Esophagus squamous epithelium (tissue), 5 donors: ENCODE measurements around the gene TBL1X. TPM values are rescaled to one million over a fixed set of nuclear protein-coding genes. Genes with fewer than 3 reads are reported as not detected.

Source experiments
- DNase-seq: peaks from one replicate; lab custom pipeline; 2025; lab: John Stamatoyannopoulos, UW
- H3K27ac ChIP-seq, 4 donors: fragments of 200-600 bp; sonication (generic); one replicate each; pipeline ENCODE4 v1.5.1; 2016 to 2019; ENCODE audit warnings: mild to moderate bottlenecking in 1 of 4
- H3K27me3 ChIP-seq, 4 donors: fragments of 200-600 bp; sonication (generic); 1 replicate in 3 of 4; 2 replicates in 1 of 4; pipeline versions ENCODE4 v1.5.1 to v1.6.0; 2017 to 2021; ENCODE audit warnings: antibody characterized with exemption in 1 of 4
- H3K36me3 ChIP-seq, 3 donors: fragments of 200-600 bp; sonication (generic); one replicate each; pipeline ENCODE4 v1.5.1; 2016 to 2019
- H3K4me1 ChIP-seq, 3 donors: fragments of 200-600 bp; sonication (generic); one replicate each; pipeline ENCODE4 v1.5.1; 2017 to 2019
- H3K4me3 ChIP-seq, 4 donors: fragments of 200-600 bp; sonication (generic); 1 replicate in 3 of 4; 2 replicates in 1 of 4; pipeline ENCODE4 v1.5.1; 2016 to 2019; ENCODE audit warnings: mild to moderate bottlenecking in 2 of 4, moderate library complexity in 1 of 4
- H3K9me3 ChIP-seq, 3 donors: fragments of 200-600 bp; sonication (generic); one replicate each; pipeline ENCODE4 v1.5.1; 2016 to 2019
- POLR2A ChIP-seq, 4 donors: fragments of 450-650 bp; IDR thresholded peaks; one replicate each; pipeline ENCODE4 v1.6.1; 2017; ENCODE audit warnings: antibody characterized with exemption in 4 of 4, mild to moderate bottlenecking in 4 of 4, moderate library complexity in 3 of 4
- WGBS, 2 donors: methylation state at CpG; one replicate each; pipeline ENCODE4 v1.1.5; 2018; 5-methylcytosine and 5-hydroxymethylcytosine counted together
- intact Hi-C: fragments of 100-400 bp; cut with DNase I; formaldehyde crosslinking; loops from one replicate; pipeline ENCODE4 v1.15.0; 2022
- total RNA-seq, 4 donors: library from RNA; depleted of rRNA; stranded (reverse); fragments of >200 nt; gene quantifications; one replicate each; pipeline ENCODE4 v1.1.0, GENCODE V29; 2016
- TF ChIP-seq, protein P1 (sequence below), 6 experiments: fragments of 450-650 bp in 4 of 6; fragments of 200-600 bp in 2 of 6; sonication (generic) in 2 of 6; IDR thresholded peaks; one replicate each; pipeline ENCODE4 v1.5.1; 2016 to 2019; ENCODE audit warnings: antibody characterized with exemption in 6 of 6, mild to moderate bottlenecking in 4 of 6, moderate library complexity in 4 of 6
- donor health status: DM: yes; HTN: yes; CAD: no.

TBL1X gene
- total RNA-seq, 4 donors from 2014 or later: 17.5 to 24.2 (median 21.8) TPM

DNA sequence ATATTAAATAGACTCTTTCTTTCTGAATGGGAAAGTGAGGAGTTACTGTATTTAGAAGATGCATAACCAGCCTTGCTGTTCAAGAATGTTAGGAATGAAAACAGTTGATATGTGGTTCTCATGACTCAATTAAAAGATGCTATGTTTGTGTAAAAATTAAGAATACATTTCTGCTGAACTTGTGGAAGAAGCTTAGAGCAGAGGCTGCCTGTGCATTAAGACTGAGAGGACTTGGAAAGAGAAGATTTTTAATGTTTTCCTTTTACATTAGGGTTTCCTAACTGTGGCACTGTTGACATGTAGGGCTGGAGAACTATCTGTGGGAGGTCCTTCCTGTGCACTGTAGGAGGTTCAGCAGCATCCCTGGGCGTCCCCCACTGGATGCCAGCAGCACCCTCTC is 163.1 kb downstream of the TBL1X start:
- intact Hi-C loops: no loop called here
- Histone ChIP-seq H3K4me1 (no peaks in the 10 kb centered on the region), H3K9me3 (no peaks in the 10 kb centered on the region), H3K27ac (no peak overlapping the region), H3K36me3 (no peaks in the 10 kb centered on the region), H3K4me3 (no peak overlapping the region), H3K27me3 (no peaks in the 10 kb centered on the region)
- WGBS, 2 donors: 38% methylated on average over 1 of the region's 1 CpG; no CpG with 5 or more reads in 1 of the 2 donors
- DNase-seq: no peak
- TF ChIP-seq POLR2A (IDR thresholded peaks at IDR 0.05): no peak
- TF ChIP-seq, protein P1, sequence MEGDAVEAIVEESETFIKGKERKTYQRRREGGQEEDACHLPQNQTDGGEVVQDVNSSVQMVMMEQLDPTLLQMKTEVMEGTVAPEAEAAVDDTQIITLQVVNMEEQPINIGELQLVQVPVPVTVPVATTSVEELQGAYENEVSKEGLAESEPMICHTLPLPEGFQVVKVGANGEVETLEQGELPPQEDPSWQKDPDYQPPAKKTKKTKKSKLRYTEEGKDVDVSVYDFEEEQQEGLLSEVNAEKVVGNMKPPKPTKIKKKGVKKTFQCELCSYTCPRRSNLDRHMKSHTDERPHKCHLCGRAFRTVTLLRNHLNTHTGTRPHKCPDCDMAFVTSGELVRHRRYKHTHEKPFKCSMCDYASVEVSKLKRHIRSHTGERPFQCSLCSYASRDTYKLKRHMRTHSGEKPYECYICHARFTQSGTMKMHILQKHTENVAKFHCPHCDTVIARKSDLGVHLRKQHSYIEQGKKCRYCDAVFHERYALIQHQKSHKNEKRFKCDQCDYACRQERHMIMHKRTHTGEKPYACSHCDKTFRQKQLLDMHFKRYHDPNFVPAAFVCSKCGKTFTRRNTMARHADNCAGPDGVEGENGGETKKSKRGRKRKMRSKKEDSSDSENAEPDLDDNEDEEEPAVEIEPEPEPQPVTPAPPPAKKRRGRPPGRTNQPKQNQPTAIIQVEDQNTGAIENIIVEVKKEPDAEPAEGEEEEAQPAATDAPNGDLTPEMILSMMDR (IDR thresholded peaks at IDR 0.05): no peak

DNA sequence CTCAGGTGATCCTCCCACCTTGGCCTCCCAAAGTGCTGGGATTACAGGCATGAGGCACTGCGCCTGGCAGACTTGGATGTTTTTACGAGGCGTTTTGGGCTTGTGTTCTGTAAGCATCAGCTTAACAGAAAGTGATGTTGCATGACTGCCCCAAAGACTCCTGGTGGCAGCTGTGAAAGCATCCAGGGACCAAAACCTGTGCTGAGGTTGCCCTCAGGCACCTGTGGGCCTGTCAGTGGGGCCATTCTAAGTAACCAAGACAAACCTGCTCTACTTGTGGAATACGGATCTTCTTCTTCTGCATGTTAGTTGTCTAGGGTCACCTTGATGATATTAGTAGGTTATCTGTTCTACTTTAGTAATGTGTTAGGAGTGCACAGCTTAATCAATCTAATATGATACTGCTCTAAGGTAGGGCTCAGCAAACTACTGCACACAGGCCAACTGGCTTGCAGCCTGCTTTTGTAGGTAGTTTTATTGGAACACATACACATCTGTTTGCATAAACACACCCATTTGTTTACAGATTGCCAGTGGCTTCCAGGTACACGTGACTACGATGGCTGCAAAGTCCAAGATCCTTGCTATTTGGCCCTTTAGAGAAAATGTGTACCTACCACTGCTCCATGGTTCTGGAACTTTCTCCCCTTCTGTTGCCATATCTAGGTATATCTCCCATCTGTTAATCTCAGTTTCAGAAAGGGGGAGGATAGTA is 164.1 kb downstream of the TBL1X start:
- H3K9me3 ChIP-seq: no peaks in the 10 kb centered on the region
- no peak for TF ChIP-seq POLR2A (IDR thresholded peaks at IDR 0.05)
- TF ChIP-seq, protein P1 (IDR thresholded peaks at IDR 0.05): no peak
- no peak for DNase-seq
- H3K27me3 ChIP-seq: no peaks in the 10 kb centered on the region
- intact Hi-C loops: no loop called here
- no peak overlapping the region for H3K4me3 ChIP-seq
- H3K36me3 ChIP-seq: no peaks in the 10 kb centered on the region
- no peaks in the 10 kb centered on the region for H3K4me1 ChIP-seq
- 73 to 81% methylated on average over 2 to 6 of the region's 6 CpGs for WGBS, 2 donors
- H3K27ac ChIP-seq: no peak overlapping the region

DNA sequence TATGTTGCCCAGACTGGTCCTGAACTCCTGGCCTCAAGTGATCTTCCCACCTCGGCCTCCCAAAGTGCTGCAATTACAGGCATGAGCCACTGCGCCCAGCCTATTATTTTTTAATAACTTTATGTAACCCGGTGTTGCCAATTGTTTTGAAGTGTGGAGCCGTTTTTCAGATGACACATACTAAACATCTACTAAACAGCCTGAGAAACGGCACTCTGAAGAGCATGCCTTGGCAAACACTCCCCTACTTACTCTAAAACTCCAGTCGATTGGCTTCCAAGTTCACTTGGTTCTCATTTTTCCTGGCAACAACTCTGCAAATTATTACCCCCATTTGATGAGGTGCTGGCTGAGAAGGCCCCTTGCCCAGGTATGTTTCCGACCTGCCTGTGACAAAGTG is 169.7 kb downstream of the TBL1X start:
- peak overlapping the region in 1 of 4 donors; percentile 39 for H3K27ac ChIP-seq
- no peak for DNase-seq
- no peaks in the 10 kb centered on the region for H3K27me3 ChIP-seq
- no peaks in the 10 kb centered on the region for H3K36me3 ChIP-seq
- TF ChIP-seq, protein P1 (IDR thresholded peaks at IDR 0.05): no peak
- TF ChIP-seq POLR2A (IDR thresholded peaks at IDR 0.05): no peak
- H3K9me3 ChIP-seq: no peaks in the 10 kb centered on the region
- intact Hi-C loops: no loop called here
- 49 to 53% methylated on average over 7 of the region's 7 CpGs for WGBS, 2 donors
- no peak overlapping the region for H3K4me3 ChIP-seq
- peaks cover 0 to 9% (median 0%) of the 10 kb centered on the region in 3 donors for H3K4me1 ChIP-seq

GRCh38 chrX:9635368-9635767 is 170.5 kb downstream of the TBL1X start:
- Histone ChIP-seq H3K9me3 (no peaks in the 10 kb centered on the region), H3K4me1 (peaks cover 0 to 9% (median 0%) of the 10 kb centered on the region in 3 donors), H3K27me3 (no peaks in the 10 kb centered on the region), H3K36me3 (no peaks in the 10 kb centered on the region), H3K27ac (peak overlapping the region in 1 of 4 donors; percentile 44), H3K4me3 (no peak overlapping the region)
- 56 to 74% methylated on average over 3 of the region's 4 CpGs for WGBS, 2 donors
- no peak for DNase-seq
- intact Hi-C loops: no loop called here
- no peak for TF ChIP-seq POLR2A (IDR thresholded peaks at IDR 0.05)
- TF ChIP-seq, protein P1 (IDR thresholded peaks at IDR 0.05): no peak

- no peaks in the 10 kb centered on the region for H3K27me3 ChIP-seq
- H3K4me3 ChIP-seq: no peak overlapping the region
- WGBS, 2 donors: 20 to 45% methylated on average over 1 to 4 of the region's 4 CpGs
- H3K27ac ChIP-seq: peak overlapping the region in 1 of 4 donors; percentile 44
- H3K9me3 ChIP-seq: no peaks in the 10 kb centered on the region
- no peak for DNase-seq
- H3K36me3 ChIP-seq: no peaks in the 10 kb centered on the region
- no peak for TF ChIP-seq POLR2A (IDR thresholded peaks at IDR 0.05)
- TF ChIP-seq, protein P1 (IDR thresholded peaks at IDR 0.05): no peak
- intact Hi-C loops: no loop called here
- H3K4me1 ChIP-seq: peaks cover 0 to 9% (median 0%) of the 10 kb centered on the region in 3 donors
Measured at GRCh38 chrX:9635803-9636202, 170.9 kb downstream of the TBL1X start.
